ENCODE measurements around the gene HOXA3.

HOXA3 gene

GRCh38 chr7:27128776-27129728, 23.3 kb downstream of the HOXA3 start:
- H3K27me3 ChIP-seq (replicated peaks; ENCODE audit: insufficient read depth, low read length): peaks cover 3% of the 10 kb centered on the region; the same call in 1 of the 2 replicates
- H3K79me2 ChIP-seq (ENCODE audit: low read length): no peaks in the 10 kb centered on the region
- no peak overlapping the region for H3K4me2 ChIP-seq (ENCODE audit: low read depth, low read length)

GRCh38 chr7:27128034-27128433, 24.3 kb downstream of the HOXA3 start:
- H3K27me3 ChIP-seq (replicated peaks; ENCODE audit: insufficient read depth, low read length): peaks cover 5% of the 10 kb centered on the region; the same call in 1 of the 2 replicates
- no peaks in the 10 kb centered on the region for H3K9me2 ChIP-seq (replicated peaks; ENCODE audit: insufficient read depth, low read length)
- H3K9me3 ChIP-seq (replicated peaks; ENCODE audit: insufficient read depth, low read length): no peaks in the 10 kb centered on the region
- H3K4me1 ChIP-seq (ENCODE audit: low read length): no peaks in the 10 kb centered on the region
- H2AFZ ChIP-seq (ENCODE audit: low read length): no peak overlapping the region
- H3K27ac ChIP-seq (ENCODE audit: low read length): no peak overlapping the region
- no peaks in the 10 kb centered on the region for H3K36me3 ChIP-seq (replicated peaks; ENCODE audit: insufficient read depth, low read length)
- H3K79me2 ChIP-seq (ENCODE audit: low read length): no peaks in the 10 kb centered on the region
- no peak for DNase-seq
- H3F3A ChIP-seq (ENCODE audit: insufficient read depth, low read length): no peaks in the 10 kb centered on the region
- no peak for TF ChIP-seq CTCF (IDR thresholded peaks at IDR 0.05; ENCODE audit: low read length)
- no peak for TF ChIP-seq EZH2 (optimal IDR thresholded peaks at IDR 0.05; ENCODE audit: low read depth, low read length)
- no peak for TF ChIP-seq EZH2phosphoT487 (IDR thresholded peaks at IDR 0.05; ENCODE audit: low read length)
- no peaks in the 10 kb centered on the region for H4K20me1 ChIP-seq (ENCODE audit: insufficient read depth, low read length)
- no peak overlapping the region for H3K4me2 ChIP-seq (ENCODE audit: low read depth, low read length)
- H3K9ac ChIP-seq (ENCODE audit: low read length): no peak overlapping the region
- no peak overlapping the region for H3K4me3 ChIP-seq (ENCODE audit: low read length)

More at GRCh38 chr7:27128776-27129728, 23.3 kb downstream of the HOXA3 start:
- Histone ChIP-seq H3K9me2 (replicated peaks; ENCODE audit: insufficient read depth, low read length) (no peaks in the 10 kb centered on the region), H3F3A (ENCODE audit: insufficient read depth, low read length) (no peaks in the 10 kb centered on the region), H3K4me3 (ENCODE audit: low read length) (no peak overlapping the region), H2AFZ (ENCODE audit: low read length) (no peak overlapping the region), H3K27ac (ENCODE audit: low read length) (no peak overlapping the region), H4K20me1 (ENCODE audit: insufficient read depth, low read length) (no peaks in the 10 kb centered on the region), H3K9me3 (replicated peaks; ENCODE audit: insufficient read depth, low read length) (no peaks in the 10 kb centered on the region), H3K36me3 (replicated peaks; ENCODE audit: insufficient read depth, low read length) (no peaks in the 10 kb centered on the region), H3K4me1 (ENCODE audit: low read length) (no peaks in the 10 kb centered on the region), H3K9ac (ENCODE audit: low read length) (no peak overlapping the region)
- no peak for TF ChIP-seq CTCF (IDR thresholded peaks at IDR 0.05; ENCODE audit: low read length)
- no peak for TF ChIP-seq EZH2 (optimal IDR thresholded peaks at IDR 0.05; ENCODE audit: low read depth, low read length)
- no peak for TF ChIP-seq EZH2phosphoT487 (IDR thresholded peaks at IDR 0.05; ENCODE audit: low read length)
- no peak for DNase-seq

GRCh38 chr7:27126596-27127327, 25.6 kb downstream of the HOXA3 start:
- Histone ChIP-seq H3K4me3 (ENCODE audit: low read length) (no peak overlapping the region), H3K9ac (ENCODE audit: low read length) (no peak overlapping the region), H3K4me1 (ENCODE audit: low read length) (no peaks in the 10 kb centered on the region), H3F3A (ENCODE audit: insufficient read depth, low read length) (no peaks in the 10 kb centered on the region), H4K20me1 (ENCODE audit: insufficient read depth, low read length) (no peaks in the 10 kb centered on the region), H3K27me3 (replicated peaks; ENCODE audit: insufficient read depth, low read length) (0 out of 2 replicates have a peak, but pooled peaks cover 8% of the 10 kb centered on the region), H3K9me3 (replicated peaks; ENCODE audit: insufficient read depth, low read length) (no peaks in the 10 kb centered on the region), H3K27ac (ENCODE audit: low read length) (no peak overlapping the region), H2AFZ (ENCODE audit: low read length) (no peak overlapping the region), H3K79me2 (ENCODE audit: low read length) (no peaks in the 10 kb centered on the region), H3K9me2 (replicated peaks; ENCODE audit: insufficient read depth, low read length) (no peaks in the 10 kb centered on the region), H3K4me2 (ENCODE audit: low read depth, low read length) (no peak overlapping the region), H3K36me3 (replicated peaks; ENCODE audit: insufficient read depth, low read length) (no peaks in the 10 kb centered on the region)
- no peak for DNase-seq
- TF ChIP-seq EZH2phosphoT487 (IDR thresholded peaks at IDR 0.05; ENCODE audit: low read length) (no peak), EZH2 (optimal IDR thresholded peaks at IDR 0.05; ENCODE audit: low read depth, low read length) (no peak), CTCF (IDR thresholded peaks at IDR 0.05; ENCODE audit: low read length) (no peak)

Data from MM.1S (cell line).